GM18520 (cell line): Measurements from ENCODE around the gene TAAR9.
"Not testable (repeated sequence)": the region's sequence is repeated elsewhere in the genome, so short reads cannot be mapped to it uniquely, and the experiment has no call there.

Source experiments
- ATAC-seq: cut with Tn5 transposase; IDR thresholded peaks from one replicate; pipeline ENCODE4 v1.9.1; 2021; ENCODE audit not compliant: unreplicated experiment

Gene TAAR9

GRCh38 chr6:132513831-132514545 lies 24.1 kb upstream of the TAAR9 start:
- ATAC-seq: no peak

- no peak for ATAC-seq
Observed at GRCh38 chr6:132515386-132515785, 22.7 kb upstream of the TAAR9 start.

- no peak for ATAC-seq
Observed at GRCh38 chr6:132520953-132521352, 17.1 kb upstream of the TAAR9 start.

GRCh38 chr6:132524646-132525045 lies 13.4 kb upstream of the TAAR9 start:
- ATAC-seq: no peak

GRCh38 chr6:132525866-132526265 lies 12.2 kb upstream of the TAAR9 start:
- no peak for ATAC-seq

- ATAC-seq: no peak
Observed at GRCh38 chr6:132526461-132526860, 11.6 kb upstream of the TAAR9 start.

GRCh38 chr6:132527791-132528190 lies 10.3 kb upstream of the TAAR9 start:
- ATAC-seq: no peak

GRCh38 chr6:132530293-132530974 lies 7.6 kb upstream of the TAAR9 start:
- peak; percentile 61 for ATAC-seq

- ATAC-seq: not testable (repeated sequence)
Observed at GRCh38 chr6:132534546-132534945, 3.5 kb upstream of the TAAR9 start.

GRCh38 chr6:132537145-132537544 lies 932 bp upstream of the TAAR9 start:
- no peak for ATAC-seq

GRCh38 chr6:132544826-132545225 lies 6.7 kb downstream of the TAAR9 start:
- no peak for ATAC-seq

GRCh38 chr6:132548746-132549463 lies 10.8 kb downstream of the TAAR9 start:
- no peak for ATAC-seq

GRCh38 chr6:132551214-132551613 lies 13.1 kb downstream of the TAAR9 start:
- ATAC-seq: no peak

GRCh38 chr6:132552372-132552771 lies 14.3 kb downstream of the TAAR9 start, which contains the start of gene TAAR8:
Gene TAAR8 (plus strand): TSS chr6:132552672. CDS start chr6:132552693, 21 bp downstream.
- ATAC-seq: no peak

GRCh38 chr6:132560087-132560486 lies 22.0 kb downstream of the TAAR9 start:
- not testable (repeated sequence) for ATAC-seq

- ATAC-seq: no peak
Observed at GRCh38 chr6:132566404-132566803, 28.3 kb downstream of the TAAR9 start.

GRCh38 chr6:132567566-132567965 lies 29.5 kb downstream of the TAAR9 start:
- no peak for ATAC-seq

GRCh38 chr6:132568611-132569010 lies 30.5 kb downstream of the TAAR9 start:
- no peak for ATAC-seq

- ATAC-seq: no peak
Observed at GRCh38 chr6:132569170-132569569, 31.1 kb downstream of the TAAR9 start.

- ATAC-seq: no peak
Observed at GRCh38 chr6:132570221-132570777, 32.2 kb downstream of the TAAR9 start, which contains the start of gene TAAR6. Gene TAAR6 (plus strand): TSS chr6:132570322. CDS start chr6:132570322, 0 bp downstream.

GRCh38 chr6:132571774-132572173 lies 33.7 kb downstream of the TAAR9 start:
- ATAC-seq: no peak
